Prostate gland (tissue), 2 donors: ENCODE measurements around the gene SNN. TPM values are rescaled to one million over a fixed set of nuclear protein-coding genes. Genes with fewer than 3 reads are reported as not detected.

Source experiments
- DNase-seq: peaks from one replicate; pipeline ENCODE4 v3.0.0-alpha.2; 2019; ENCODE audit warnings: low spot score
- H3K27ac ChIP-seq, 2 donors: fragments of 200-600 bp; sonication (generic); 2 replicates each; pipeline ENCODE4 v1.5.1; 2017 to 2019
- H3K27me3 ChIP-seq: fragments of 200-600 bp; sonication (generic); replicated peaks from 2 replicates; pipeline ENCODE4 v1.5.1; 2019; ENCODE audit not compliant: insufficient read depth
- H3K36me3 ChIP-seq, 2 donors: fragments of 200-600 bp; sonication (generic); 1 replicate in 1 of 2; 2 replicates in 1 of 2; pipeline versions ENCODE4 v1.5.1 to v1.8.1; 2017 to 2019
- H3K4me1 ChIP-seq: fragments of 200-600 bp; sonication (generic); replicated peaks from 2 replicates; pipeline ENCODE4 v1.5.1; 2019
- H3K4me3 ChIP-seq, 2 donors: fragments of 200-600 bp; sonication (generic); 2 replicates each; pipeline ENCODE4 v1.5.1; 2017 to 2019
- H3K9me3 ChIP-seq: fragments of 200-600 bp; sonication (generic); 2 replicates; pipeline ENCODE4 v1.5.1; 2017
- CTCF ChIP-seq, 4 experiments: fragments of 200-600 bp in 2 of 4; fragments of 450-650 bp in 2 of 4; sonication (generic) in 2 of 4; IDR thresholded peaks; 1 replicate in 3 of 4; 2 replicates in 1 of 4; pipeline ENCODE4 v1.5.1; 2016 to 2019; ENCODE audit warnings: antibody characterized with exemption in 4 of 4, mild to moderate bottlenecking in 2 of 4, moderate library complexity in 2 of 4
- POLR2A ChIP-seq: fragments of 450-650 bp; IDR thresholded peaks from one replicate; pipeline ENCODE4 v1.6.1; 2016; ENCODE audit warnings: antibody characterized with exemption, mild to moderate bottlenecking
- POLR2AphosphoS5 ChIP-seq: sonication (generic); formaldehyde crosslinking; IDR thresholded peaks from one replicate; pipeline ENCODE4 v1.6.1; 2017; ENCODE audit warnings: antibody characterized with exemption
- WGBS: methylation state at CpG from one replicate; pipeline ENCODE4 v1.1.5; 2018; 5-methylcytosine and 5-hydroxymethylcytosine counted together
- intact Hi-C: fragments of 100-400 bp; cut with DNase I; formaldehyde crosslinking; loops from one replicate; pipeline ENCODE4 v1.14.2; 2022
- total RNA-seq, 2 donors: library from RNA; depleted of rRNA; stranded (reverse); fragments of >200 nt; gene quantifications; one replicate each; pipeline ENCODE4 v1.1.0, GENCODE V29; 2016

SNN gene
- total RNA-seq, 2 donors from 2014 or later, result 20.8 TPM

DNA sequence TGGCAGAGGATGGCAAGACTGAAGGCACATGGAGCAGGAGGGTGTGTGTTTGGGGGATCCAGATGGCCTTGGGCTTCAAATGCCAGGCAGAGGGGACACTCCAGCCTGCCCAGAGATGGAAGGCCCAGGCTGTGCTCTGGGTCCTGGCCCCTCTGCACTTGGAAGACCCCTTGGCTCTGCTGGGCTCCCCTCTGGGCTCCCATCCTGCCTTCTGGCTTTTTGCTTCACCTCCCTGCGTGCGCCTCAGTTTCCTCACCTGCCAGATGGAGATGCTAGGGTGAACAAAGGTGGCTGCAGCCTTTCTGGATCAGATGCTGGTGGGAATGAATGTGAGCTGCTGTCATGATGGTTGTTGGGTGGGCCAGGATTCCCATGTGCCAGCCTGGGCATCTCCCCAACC is 3.0 kb downstream of the SNN start:
- no peak for DNase-seq
- Histone ChIP-seq H3K27ac (no peak overlapping the region), H3K4me3 (no peak overlapping the region), H3K4me1 (peaks cover 36% of the 10 kb centered on the region), H3K9me3 (no peaks in the 10 kb centered on the region), H3K36me3 (no peaks in the 10 kb centered on the region), H3K27me3 (no peaks in the 10 kb centered on the region)
- intact Hi-C loops, result loop anchor here (5.0 kb wide), 1 partner anchor 41 kb away; no protein-coding TSS in a partner anchor
- no peak for TF ChIP-seq POLR2AphosphoS5
- no peak for TF ChIP-seq CTCF (IDR thresholded peaks at IDR 0.05)
- TF ChIP-seq POLR2A, result no peak
- 94% methylated on average over 2 of the region's 2 CpGs for WGBS

GRCh38 chr16:11671676-11672075 is 3.4 kb downstream of the SNN start:
- WGBS, result 75% methylated on average over 8 of the region's 8 CpGs
- intact Hi-C loops, result loop anchor here (5.0 kb wide), 1 partner anchor 41 kb away; no protein-coding TSS in a partner anchor
- Histone ChIP-seq H3K4me3 (no peak overlapping the region), H3K27me3 (no peaks in the 10 kb centered on the region), H3K4me1 (peaks cover 36% of the 10 kb centered on the region), H3K36me3 (no peaks in the 10 kb centered on the region), H3K27ac (no peak overlapping the region), H3K9me3 (no peaks in the 10 kb centered on the region)
- TF ChIP-seq POLR2AphosphoS5, result no peak
- TF ChIP-seq CTCF (IDR thresholded peaks at IDR 0.05), result no peak
- no peak for TF ChIP-seq POLR2A
- no peak for DNase-seq

GRCh38 chr16:11672206-11673090 is 4.2 kb downstream of the SNN start:
- H3K9me3 ChIP-seq, result no peaks in the 10 kb centered on the region
- no peak for DNase-seq
- no peak for TF ChIP-seq CTCF (IDR thresholded peaks at IDR 0.05)
- TF ChIP-seq POLR2AphosphoS5, result no peak
- TF ChIP-seq POLR2A, result no peak
- WGBS, result 78% methylated on average over 25 of the region's 25 CpGs
- no peaks in the 10 kb centered on the region for H3K36me3 ChIP-seq
- no peaks in the 10 kb centered on the region for H3K27me3 ChIP-seq
- intact Hi-C loops, result loop anchor here (5.0 kb wide), 1 partner anchor 40 kb away; no protein-coding TSS in a partner anchor
- H3K27ac ChIP-seq, result peak overlapping the region; percentile 50 to 60
- peaks cover 36% of the 10 kb centered on the region for H3K4me1 ChIP-seq
- no peak overlapping the region for H3K4me3 ChIP-seq

GRCh38 chr16:11673091-11674000 is 5.1 kb downstream of the SNN start:
- Histone ChIP-seq H3K27ac (peak overlapping the region; percentile 50 to 60), H3K36me3 (no peaks in the 10 kb centered on the region), H3K9me3 (no peaks in the 10 kb centered on the region), H3K4me1 (peaks cover 36% of the 10 kb centered on the region), H3K27me3 (no peaks in the 10 kb centered on the region), H3K4me3 (no peak overlapping the region)
- TF ChIP-seq CTCF (IDR thresholded peaks at IDR 0.05) (no peak), POLR2AphosphoS5 (no peak), POLR2A (no peak)
- DNase-seq, result no peak
- intact Hi-C loops, result loop anchor here (5.0 kb wide), 1 partner anchor 39 kb away; no protein-coding TSS in a partner anchor
- WGBS, result 57% methylated on average over 22 of the region's 25 CpGs
